HG02763 (cell line): ENCODE data around the gene GNB5.

Source experiments
- ATAC-seq: cut with Tn5 transposase; IDR thresholded peaks from one replicate; pipeline ENCODE4 v1.9.1; 2021; ENCODE audit warnings: mild to moderate bottlenecking, moderate library complexity; ENCODE audit not compliant: unreplicated experiment

GNB5 gene

GRCh38 chr15:52115598-52116427, 75.4 kb downstream of the GNB5 start:
- no peak for ATAC-seq

DNA sequence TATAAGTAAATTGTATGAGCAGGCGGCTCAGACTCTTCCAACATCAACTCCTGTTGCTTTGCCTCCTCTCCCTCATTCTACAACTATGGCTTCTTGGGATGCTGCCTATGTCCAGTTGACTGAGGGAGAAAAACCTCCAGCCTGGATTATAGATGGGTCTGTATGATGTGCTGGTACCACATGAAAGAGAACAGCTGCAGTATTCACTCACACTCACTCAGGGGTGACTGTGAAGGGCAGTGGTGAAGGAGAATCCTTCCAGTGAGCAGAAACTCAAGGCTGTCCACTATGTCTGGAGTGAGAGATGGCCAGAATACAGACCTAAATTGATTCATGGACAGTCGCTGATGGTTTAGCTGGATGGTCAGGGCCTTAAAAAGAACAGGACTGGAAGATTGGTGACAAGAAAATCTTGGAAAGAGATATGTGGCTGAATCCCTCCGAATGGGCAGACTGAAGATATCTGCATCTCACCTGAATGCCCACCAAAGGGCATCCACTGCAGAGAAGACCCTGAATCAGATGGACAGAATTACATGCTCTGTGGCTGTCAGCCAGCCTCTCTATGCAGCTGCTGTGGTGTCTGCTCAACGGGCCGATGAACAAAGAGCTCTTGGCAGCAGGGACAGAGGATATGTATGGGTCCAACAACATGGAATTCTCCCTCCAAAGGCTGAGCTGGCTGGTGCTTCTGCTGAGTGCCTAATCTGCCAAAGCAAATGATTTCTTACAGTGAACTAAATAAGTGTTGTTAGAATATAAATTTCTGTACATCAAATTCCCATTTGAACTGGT, 76.7 kb downstream of the GNB5 start:
- ATAC-seq = no peak

DNA sequence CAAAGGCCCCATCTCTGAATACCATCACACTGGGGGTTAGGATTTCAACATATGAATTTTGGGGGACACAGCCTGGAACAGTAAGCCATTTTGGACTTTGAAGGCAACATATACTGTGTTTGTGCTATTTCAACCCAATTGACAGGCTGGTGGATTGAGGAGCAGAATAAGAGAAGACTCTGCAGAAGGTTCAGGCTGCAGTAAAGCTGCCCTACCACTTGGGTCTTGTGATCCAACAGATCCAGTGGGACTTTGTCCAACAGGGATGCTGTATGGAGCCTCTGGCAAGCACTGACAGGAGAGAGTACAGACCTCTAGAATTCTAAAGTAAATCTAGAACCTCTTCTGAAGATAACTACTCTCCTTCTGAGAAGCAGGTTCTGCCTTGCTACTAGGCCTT, 77.5 kb downstream of the GNB5 start:
- ATAC-seq = no peak

DNA sequence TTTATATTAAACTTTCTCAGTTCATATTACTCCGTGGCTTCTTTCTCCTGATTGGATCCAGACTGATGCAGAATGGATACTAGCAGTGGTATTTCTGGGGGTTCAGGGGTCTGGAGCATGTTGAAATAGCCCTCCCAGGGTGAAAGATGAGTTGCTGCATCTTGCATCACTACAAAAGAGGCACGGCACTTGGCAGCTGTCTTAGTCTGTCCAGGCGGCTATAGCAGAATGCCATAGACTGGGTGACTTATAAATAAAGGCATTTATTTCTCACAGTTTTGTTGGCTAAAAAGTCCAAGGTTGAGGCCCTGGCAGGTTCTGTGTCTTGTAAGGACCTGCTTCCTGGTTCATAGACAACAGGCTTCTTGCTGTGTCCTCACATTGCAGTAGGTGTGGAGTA, 78.0 kb downstream of the GNB5 start:
- no peak for ATAC-seq

DNA sequence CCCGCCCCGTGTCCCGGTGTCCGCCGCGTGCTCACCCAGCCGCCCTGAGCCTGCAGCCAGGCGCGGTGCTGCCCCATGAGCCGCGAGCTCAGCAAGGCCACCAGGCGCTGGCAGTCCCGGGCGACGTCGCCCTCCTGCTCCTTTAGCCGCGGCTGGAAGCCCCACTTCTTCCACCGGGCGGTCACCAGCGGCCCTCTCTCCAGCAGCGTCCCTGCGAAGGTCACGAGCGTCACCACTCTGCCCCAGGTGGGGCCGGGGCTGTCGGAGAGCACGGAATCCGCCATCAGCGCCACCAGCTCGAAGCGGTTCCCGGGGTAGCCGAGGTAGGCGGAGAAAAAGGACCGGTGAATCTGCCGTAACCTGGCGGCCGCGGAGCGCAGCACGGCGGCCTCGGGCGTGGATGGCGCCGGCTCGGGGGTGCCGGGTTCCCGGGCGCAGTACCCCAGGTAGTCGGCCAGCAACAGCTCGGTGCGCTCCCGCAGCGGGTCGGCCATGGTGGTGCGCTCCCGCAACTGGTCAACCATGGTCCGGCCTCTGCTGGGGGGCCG, 78.9 kb downstream of the GNB5 start:
- no peak for ATAC-seq

DNA sequence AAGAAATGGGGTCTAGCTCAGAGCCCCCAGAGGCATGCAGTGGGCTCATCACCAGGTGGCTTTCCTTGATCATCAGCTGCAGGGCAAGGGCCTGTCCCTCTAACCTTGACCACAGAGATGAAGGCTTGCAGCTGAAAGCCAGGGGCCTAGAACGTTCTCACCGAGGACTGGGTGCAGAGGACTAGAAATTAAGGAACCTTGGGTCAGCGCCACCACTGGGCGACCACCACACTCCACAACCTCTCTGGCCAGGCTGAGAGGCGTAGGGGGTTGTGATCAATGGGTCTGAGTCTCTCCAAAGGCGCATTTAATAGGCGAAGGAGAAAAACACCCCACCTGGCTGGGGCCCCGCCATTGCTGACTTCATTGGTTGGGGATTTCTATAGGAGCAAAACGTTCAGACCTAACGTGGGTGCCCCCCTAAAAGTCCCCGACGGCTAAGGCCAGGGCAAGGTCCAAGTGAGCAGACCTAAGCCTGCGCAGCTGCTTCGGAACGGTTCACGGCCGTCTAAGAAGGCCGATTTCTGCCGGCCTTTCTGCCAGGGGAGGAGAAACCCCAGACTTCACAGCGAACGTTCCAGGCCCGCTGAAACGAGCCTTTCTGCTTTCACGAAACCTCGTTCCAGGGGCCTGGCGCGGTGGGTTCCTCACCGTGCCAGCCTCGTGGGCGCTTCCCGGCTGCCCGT, 79.5 kb downstream of the GNB5 start:
- no peak for ATAC-seq

DNA sequence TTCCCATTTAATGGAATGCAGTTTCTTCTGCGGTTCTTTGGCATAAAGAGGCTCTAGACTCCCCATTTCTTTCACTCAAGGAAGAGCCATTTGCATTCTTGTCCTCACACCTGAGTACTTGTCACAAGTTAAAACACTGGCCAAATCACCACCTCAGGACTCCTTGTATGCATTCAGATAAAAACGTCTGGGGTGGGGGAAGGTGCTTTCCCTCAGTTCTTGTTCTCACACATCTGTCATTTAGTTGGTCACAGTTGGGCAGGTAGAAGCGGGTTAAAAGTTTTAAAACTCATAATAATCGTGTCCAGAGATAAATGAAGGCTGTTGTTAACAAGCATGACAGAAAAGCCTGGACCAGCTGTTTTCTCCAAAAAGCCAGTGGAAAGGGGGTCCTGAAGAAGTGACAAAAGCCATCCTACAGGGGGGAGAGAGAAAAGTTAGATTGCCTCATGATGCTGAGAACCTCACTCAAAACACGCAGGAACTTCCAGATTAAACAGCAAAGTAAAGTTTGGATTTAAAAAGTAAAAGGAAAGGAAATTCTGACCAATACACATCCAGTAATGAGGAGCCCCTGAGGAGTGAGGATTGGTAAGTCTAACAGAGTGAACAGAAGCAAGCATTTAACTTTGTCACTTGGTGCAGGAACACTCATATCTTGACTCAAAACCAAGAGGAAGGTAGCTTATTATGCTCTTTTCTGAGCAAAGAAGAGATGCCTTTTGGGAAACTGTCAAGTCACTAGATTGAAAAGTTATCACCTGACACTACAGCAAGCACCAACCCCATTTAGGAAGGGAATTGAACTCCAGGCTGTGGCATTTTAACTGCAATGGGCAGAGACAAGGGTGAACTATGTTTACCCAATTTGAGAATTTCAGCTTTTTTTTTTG, 81.4 kb downstream of the GNB5 start:
- ATAC-seq = no peak

DNA sequence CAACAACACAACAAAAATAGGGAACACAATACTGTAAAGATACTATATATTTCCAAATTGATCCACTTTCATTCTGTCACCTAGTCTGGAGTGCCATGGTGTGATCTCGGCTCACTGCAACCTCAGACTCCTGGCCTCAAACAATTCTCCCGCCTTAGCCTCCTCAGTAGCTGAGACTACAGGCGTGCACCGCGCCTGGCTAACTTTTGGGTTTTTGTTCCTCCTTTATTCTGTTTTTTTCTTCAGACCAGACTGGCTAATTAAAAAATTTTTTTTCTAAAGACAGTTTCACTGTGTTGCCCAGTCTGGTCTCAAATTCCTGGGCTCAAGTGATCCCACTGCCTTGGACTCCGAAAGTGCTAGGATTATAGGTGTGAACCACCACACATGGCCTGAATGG, 84.0 kb downstream of the GNB5 start:
- no peak for ATAC-seq

GRCh38 chr15:52106641-52107040, 84.6 kb downstream of the GNB5 start:
- ATAC-seq = no peak

GRCh38 chr15:52105846-52106245, 85.3 kb downstream of the GNB5 start:
- ATAC-seq = no peak

DNA sequence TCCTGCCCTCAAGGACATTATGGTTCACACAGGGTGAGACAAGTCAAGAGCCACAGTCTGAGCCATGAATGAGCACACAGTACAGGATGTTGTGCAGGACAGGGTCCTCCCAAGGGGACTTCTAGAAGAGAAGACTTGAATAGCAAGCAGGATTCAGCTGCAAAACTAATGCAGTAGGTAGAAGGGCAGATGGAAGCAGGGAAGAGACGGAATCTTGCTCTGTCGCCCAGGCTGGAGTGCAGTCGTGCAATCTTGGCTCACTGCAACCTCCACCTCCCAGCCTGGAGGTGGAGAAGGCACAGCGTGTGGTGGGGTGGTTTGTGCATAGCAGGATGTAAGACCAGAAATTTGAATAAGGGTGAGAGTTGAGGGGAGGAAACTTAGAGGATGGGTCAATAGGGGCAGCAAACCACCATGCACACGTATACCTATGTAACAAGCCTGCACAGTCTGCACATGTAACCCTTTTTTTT, 86.6 kb downstream of the GNB5 start:
- peak; percentile 37 for ATAC-seq

GRCh38 chr15:52103217-52104207, 87.7 kb downstream of the GNB5 start:
- ATAC-seq = peak; percentile 66

- ATAC-seq = no peak
These were observed 88.7 kb downstream of the GNB5 start for GRCh38 chr15:52102463-52102862.

DNA sequence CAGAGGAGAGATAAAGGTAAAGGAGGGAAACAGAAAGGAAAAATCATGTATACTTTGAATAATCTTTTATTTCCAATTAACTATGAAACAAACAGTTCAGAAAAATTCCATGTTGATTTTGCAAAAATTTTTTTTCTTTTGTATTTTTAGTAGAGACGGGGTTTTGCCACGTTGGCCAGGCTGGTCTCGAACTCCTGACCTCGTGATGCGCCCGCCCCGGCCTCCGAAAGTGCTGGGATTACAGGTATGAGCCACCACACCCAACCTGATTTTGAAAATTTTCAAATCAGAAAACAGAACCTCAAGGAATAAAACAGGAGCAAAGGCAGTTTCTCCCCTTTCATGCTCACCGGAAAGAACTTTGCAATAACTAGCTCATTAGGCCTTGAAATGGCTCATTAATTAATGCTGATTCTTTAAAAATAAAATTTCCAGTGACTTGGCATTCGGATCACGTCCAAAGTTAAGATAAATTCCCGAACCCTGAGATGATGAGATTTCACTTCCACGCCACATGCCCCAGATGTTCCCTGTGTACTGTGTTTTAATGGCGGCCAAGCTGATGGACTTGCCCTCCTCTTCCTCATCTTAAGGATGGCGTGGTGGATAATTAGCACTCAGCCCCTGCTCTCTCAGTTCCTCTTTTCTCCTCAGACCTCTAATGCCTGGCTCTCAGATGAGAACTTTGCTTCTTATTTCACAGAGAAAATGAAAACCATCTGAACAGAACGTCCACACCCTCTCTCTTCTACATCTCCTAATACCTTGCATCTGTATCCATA, 89.5 kb downstream of the GNB5 start:
- peak; percentile 42 for ATAC-seq

GRCh38 chr15:52100807-52101442, 90.3 kb downstream of the GNB5 start:
- ATAC-seq = no peak

DNA sequence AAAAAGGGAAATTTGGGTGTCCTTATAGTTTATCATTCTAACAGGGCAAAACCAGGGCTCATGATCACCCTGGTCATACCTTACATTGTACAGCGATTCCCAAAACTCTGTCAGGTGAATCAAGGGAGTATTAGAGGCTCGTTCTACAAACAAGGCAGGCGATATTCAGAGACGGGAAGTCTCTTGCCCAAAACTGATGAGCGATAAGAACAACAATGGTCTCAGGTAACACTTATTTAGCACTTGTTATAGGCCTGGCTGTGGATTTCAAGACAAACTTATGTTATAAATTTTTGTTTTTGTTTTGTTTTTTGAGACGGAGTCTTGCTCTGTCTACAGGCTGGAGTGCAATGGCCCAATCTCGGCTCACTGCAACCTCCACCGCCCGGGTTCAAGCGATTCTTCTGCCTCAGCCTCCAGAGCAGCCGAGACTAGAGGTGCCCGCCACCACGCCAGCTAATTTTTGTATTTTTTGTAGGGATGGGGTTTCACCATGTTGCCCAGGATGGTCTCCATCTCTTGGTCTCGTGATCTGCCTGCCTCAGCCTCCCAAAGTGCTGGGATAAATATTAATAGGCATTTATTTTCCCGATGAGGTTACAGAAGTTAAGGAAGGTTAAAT, 91.4 kb downstream of the GNB5 start:
- no peak for ATAC-seq

- no peak for ATAC-seq
These were observed 92.9 kb downstream of the GNB5 start for GRCh38 chr15:52098323-52098722.
